ENCODE measurements around the gene SPATA2L.

DNA sequence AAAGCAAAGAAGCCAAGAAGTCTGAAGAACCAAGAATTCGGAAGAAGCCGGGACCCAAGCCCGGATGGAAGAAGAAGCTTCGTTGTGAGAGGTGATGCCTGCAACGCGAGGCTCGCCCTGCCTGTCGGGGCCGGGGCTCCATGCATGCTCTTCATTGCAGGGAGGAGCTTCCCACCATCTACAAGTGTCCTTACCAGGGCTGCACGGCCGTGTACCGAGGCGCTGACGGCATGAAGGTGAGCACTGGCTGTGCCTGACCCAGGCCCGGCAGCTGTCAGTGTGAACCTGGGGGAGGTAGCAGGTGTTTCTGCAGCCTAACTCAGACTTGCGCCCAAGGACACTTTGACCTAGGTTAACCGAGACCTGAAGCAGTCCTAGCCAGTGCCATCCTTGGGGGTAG, 31.8 kb upstream of the SPATA2L start:
- TF ChIP-seq, protein P1, sequence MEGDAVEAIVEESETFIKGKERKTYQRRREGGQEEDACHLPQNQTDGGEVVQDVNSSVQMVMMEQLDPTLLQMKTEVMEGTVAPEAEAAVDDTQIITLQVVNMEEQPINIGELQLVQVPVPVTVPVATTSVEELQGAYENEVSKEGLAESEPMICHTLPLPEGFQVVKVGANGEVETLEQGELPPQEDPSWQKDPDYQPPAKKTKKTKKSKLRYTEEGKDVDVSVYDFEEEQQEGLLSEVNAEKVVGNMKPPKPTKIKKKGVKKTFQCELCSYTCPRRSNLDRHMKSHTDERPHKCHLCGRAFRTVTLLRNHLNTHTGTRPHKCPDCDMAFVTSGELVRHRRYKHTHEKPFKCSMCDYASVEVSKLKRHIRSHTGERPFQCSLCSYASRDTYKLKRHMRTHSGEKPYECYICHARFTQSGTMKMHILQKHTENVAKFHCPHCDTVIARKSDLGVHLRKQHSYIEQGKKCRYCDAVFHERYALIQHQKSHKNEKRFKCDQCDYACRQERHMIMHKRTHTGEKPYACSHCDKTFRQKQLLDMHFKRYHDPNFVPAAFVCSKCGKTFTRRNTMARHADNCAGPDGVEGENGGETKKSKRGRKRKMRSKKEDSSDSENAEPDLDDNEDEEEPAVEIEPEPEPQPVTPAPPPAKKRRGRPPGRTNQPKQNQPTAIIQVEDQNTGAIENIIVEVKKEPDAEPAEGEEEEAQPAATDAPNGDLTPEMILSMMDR (IDR thresholded peaks at IDR 0.05): no peak
- TF ChIP-seq POLR2A (IDR thresholded peaks at IDR 0.05) (no peak), POLR2AphosphoS5 (IDR thresholded peaks at IDR 0.05; ENCODE audit: insufficient read depth in 1 of 2, low read depth in 1 of 2) (no peak)

All from vagina (tissue), 2 donors.